HFF-Myc (cell line): ENCODE results near the gene INPP5A.
"Not testable (repeated sequence)": the region's sequence is repeated elsewhere in the genome, so short reads cannot be mapped to it uniquely, and the experiment has no call there.

Experiments used
- DNase-seq: peaks from one replicate; pipeline ENCODE4 v3.0.0-alpha.2; 2011; ENCODE audit warnings: low read depth; ENCODE audit errors: extremely low read depth
- H3K4me3 ChIP-seq: replicated peaks from 2 replicates; pipeline ENCODE4 v1.5.1; 2011; ENCODE audit warnings: low read depth, mild to moderate bottlenecking, control low read depth, low read length
- CTCF ChIP-seq: IDR thresholded peaks from 2 replicates; pipeline ENCODE4 v1.5.1; 2012; ENCODE audit warnings: mild to moderate bottlenecking, low read depth, low read length, control low read depth; ENCODE audit errors: missing control alignments

Gene INPP5A

GRCh38 chr10:132667342-132668047 is 129.9 kb downstream of the INPP5A start:
- no peak overlapping the region for H3K4me3 ChIP-seq
- DNase-seq: no peak
- no peak for TF ChIP-seq CTCF

GRCh38 chr10:132668048-132668394 is 130.4 kb downstream of the INPP5A start:
- no peak for TF ChIP-seq CTCF
- DNase-seq: no peak
- no peak overlapping the region for H3K4me3 ChIP-seq

GRCh38 chr10:132669208-132669861 is 131.7 kb downstream of the INPP5A start:
- no peak for TF ChIP-seq CTCF
- DNase-seq: no peak
- no peak overlapping the region for H3K4me3 ChIP-seq

GRCh38 chr10:132670546-132671227 is 133.1 kb downstream of the INPP5A start:
- no peak for DNase-seq
- TF ChIP-seq CTCF: no peak
- H3K4me3 ChIP-seq: no peak overlapping the region

GRCh38 chr10:132671228-132672154 is 133.9 kb downstream of the INPP5A start:
- no peak for TF ChIP-seq CTCF
- DNase-seq: no peak
- no peak overlapping the region for H3K4me3 ChIP-seq

GRCh38 chr10:132673746-132674145 is 136.2 kb downstream of the INPP5A start:
- DNase-seq, H3K4me3 ChIP-seq: not testable (repeated sequence)
